IMR-90 (cell line): ENCODE data around the gene FUT8.

Experiments
- MAZ ChIP-seq: IDR thresholded peaks from 2 replicates; pipeline ENCODE4 v1.6.1; 2012; ENCODE audit warnings: low read depth, mild to moderate bottlenecking, low read length, improper control_type of control experiment, moderate library complexity, borderline replicate concordance
- RAD21 ChIP-seq: IDR thresholded peaks from 2 replicates; pipeline ENCODE4 v1.6.1; 2012; ENCODE audit warnings: low read length, improper control_type of control experiment

- TF ChIP-seq RAD21 (no peak), MAZ (no peak)
Measured at GRCh38 chr14:65423982-65424381, 11.5 kb downstream of the FUT8 start.
